ENCODE data around the gene RBMX.
A peak's percentile ranks its signal among the peaks of the same experiment; 100 is the strongest.

RBMX gene

GRCh38 chrX:136828830-136829229, 51.7 kb downstream of the RBMX start:
- no peak for DNase-seq

GRCh38 chrX:136827026-136827425, 53.5 kb downstream of the RBMX start:
- DNase-seq: peak; percentile 49

- DNase-seq: no peak
Measured at GRCh38 chrX:136825771-136826170, 54.8 kb downstream of the RBMX start.
